SW 1271 (cell line): Measurements from ENCODE around the gene CAPN11.
"Not testable (repeated sequence)": the region's sequence is repeated elsewhere in the genome, so short reads cannot be mapped to it uniquely, and the experiment has no call there.

ENCODE experiments used
- DNase-seq, 2 experiments: peaks; one replicate each; lab custom pipeline; 2025; lab: John Stamatoyannopoulos, UW

The CAPN11 gene

GRCh38 chr6:44181784-44182183, 23.2 kb downstream of the CAPN11 start:
- not testable (repeated sequence) for DNase-seq

GRCh38 chr6:44182911-44183390, 24.3 kb downstream of the CAPN11 start:
- no peak for DNase-seq

- DNase-seq: no peak
These were observed 25.2 kb downstream of the CAPN11 start for GRCh38 chr6:44183783-44184182.

GRCh38 chr6:44185356-44185755, 26.7 kb downstream of the CAPN11 start:
- not testable (repeated sequence) for DNase-seq

- DNase-seq: no peak
These were observed 27.5 kb downstream of the CAPN11 start for GRCh38 chr6:44185953-44186634.

- no peak for DNase-seq
These were observed 28.0 kb downstream of the CAPN11 start for GRCh38 chr6:44186635-44187025.

- no peak for DNase-seq
These were observed 30.2 kb downstream of the CAPN11 start for GRCh38 chr6:44188819-44189218.

- no peak for DNase-seq
These were observed 30.6 kb downstream of the CAPN11 start for GRCh38 chr6:44189257-44189656.

- no peak for DNase-seq
These were observed 32.1 kb downstream of the CAPN11 start for GRCh38 chr6:44190715-44191114.

- no peak for DNase-seq
These were observed 33.9 kb downstream of the CAPN11 start for GRCh38 chr6:44192428-44193041.

- DNase-seq: no peak
These were observed 34.8 kb downstream of the CAPN11 start for GRCh38 chr6:44193307-44193910.

- no peak for DNase-seq
These were observed 35.7 kb downstream of the CAPN11 start for GRCh38 chr6:44194326-44194725.

- not testable (repeated sequence) for DNase-seq
These were observed 37.7 kb downstream of the CAPN11 start for GRCh38 chr6:44196351-44196750.

GRCh38 chr6:44198684-44199083, 40.1 kb downstream of the CAPN11 start:
- no peak for DNase-seq

GRCh38 chr6:44199883-44200282, 41.3 kb downstream of the CAPN11 start:
- DNase-seq: no peak

GRCh38 chr6:44201200-44201599, 42.6 kb downstream of the CAPN11 start:
- DNase-seq: no peak

GRCh38 chr6:44201638-44202303, 43.2 kb downstream of the CAPN11 start:
- no peak for DNase-seq

- DNase-seq: no peak
These were observed 43.8 kb downstream of the CAPN11 start for GRCh38 chr6:44202332-44202971.

- DNase-seq: no peak
These were observed 44.5 kb downstream of the CAPN11 start for GRCh38 chr6:44202972-44203750.

GRCh38 chr6:44203955-44204354, 45.3 kb downstream of the CAPN11 start:
- DNase-seq: no peak

- DNase-seq: no peak
These were observed 49.3 kb downstream of the CAPN11 start for GRCh38 chr6:44207966-44208365.
